GM21390 (cell line): Measurements from ENCODE around the gene SNRPD3.

ENCODE experiments used
- ATAC-seq: cut with Tn5 transposase; IDR thresholded peaks from one replicate; pipeline ENCODE4 v1.9.1; 2021; ENCODE audit not compliant: unreplicated experiment

SNRPD3 gene

DNA sequence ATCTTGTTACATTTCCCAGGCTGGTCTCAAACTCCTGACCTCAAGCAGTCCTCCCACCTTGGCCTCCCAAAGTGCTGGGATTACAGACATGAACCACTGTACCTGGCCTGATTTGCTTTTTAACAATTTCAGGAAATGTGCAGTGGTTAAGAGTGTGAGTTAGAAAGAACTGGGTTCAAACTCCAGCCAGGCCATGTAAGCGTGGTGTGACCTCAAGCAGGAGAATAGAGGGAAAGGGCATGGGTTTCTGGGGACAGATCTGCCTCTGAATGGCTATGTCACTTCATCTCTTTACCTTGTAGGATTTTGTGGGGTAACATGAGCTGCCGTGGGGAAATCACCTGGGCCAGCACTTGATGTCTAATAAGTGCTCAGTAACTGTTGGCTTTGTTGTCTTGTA, 9.3 kb downstream of the SNRPD3 start:
- ATAC-seq, result no peak

GRCh38 chr22:24566899-24567511, 11.2 kb downstream of the SNRPD3 start:
- ATAC-seq, result no peak

DNA sequence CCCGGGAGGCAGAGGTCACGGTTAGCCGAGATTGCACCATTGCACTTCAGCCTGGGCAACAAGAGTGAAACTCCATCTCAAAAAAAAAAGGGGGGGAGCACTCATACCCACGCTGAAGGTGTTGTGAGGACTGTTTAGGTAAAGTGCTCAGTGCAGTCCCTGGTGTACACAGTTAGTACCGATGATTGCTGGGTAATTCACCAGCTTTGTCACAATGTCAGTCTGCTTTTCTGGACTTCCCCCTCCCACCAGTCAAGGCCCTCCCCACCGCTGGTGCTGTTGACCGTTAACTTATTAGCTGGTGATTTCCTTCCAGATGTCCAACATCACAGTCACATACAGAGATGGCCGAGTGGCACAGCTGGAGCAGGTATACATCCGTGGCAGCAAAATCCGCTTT, 11.9 kb downstream of the SNRPD3 start:
- ATAC-seq, result no peak

GRCh38 chr22:24571266-24571665, 15.5 kb downstream of the SNRPD3 start:
- no peak for ATAC-seq

DNA sequence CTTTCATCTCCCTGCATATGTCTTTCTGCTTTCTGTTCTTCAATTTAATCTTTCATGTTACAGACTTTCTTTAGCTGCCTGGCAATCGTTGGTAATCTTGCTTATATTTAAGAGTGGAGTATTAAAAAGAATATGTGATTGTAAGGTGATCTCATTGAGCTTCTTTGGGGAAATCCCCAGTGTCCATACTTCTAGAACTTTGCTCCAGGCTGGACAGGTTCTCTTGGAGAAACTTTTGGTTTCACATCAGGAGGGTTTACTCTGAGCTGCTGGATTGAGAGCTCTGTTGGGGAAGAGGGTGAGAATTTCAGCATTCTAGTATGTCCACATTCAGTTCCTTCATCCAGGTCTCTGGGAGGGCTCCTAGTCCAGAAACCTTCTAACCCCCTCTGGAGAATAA, 21.0 kb downstream of the SNRPD3 start:
- ATAC-seq, result no peak

- no peak for ATAC-seq
These were observed 22.8 kb downstream of the SNRPD3 start for GRCh38 chr22:24578355-24579257.

- no peak for ATAC-seq
These were observed 23.4 kb downstream of the SNRPD3 start for GRCh38 chr22:24579258-24579601.

DNA sequence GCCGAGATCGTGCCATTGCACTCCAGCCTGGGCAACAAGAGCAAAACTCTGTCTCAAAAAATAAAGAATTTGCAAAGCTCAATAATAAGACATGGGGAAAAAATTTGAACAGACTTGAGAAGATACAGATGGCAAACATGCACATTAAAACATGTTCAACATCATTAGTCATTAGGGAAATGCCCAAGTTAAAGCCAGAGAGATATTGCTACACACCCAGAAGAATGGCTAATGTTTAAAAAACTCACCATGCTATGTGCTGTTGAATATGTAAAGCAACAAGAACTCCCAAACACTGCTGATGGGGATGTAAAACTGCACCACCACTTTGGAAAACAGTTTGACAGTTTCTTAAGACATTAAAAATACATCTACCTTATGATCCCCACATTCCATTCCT, 24.5 kb downstream of the SNRPD3 start:
- no peak for ATAC-seq

- no peak for ATAC-seq
These were observed 26.4 kb downstream of the SNRPD3 start for GRCh38 chr22:24582056-24582814.

GRCh38 chr22:24583221-24584165, 27.7 kb downstream of the SNRPD3 start:
- no peak for ATAC-seq

- ATAC-seq, result no peak
These were observed 28.5 kb downstream of the SNRPD3 start for GRCh38 chr22:24584166-24584790.

- ATAC-seq, result no peak
These were observed 29.1 kb downstream of the SNRPD3 start for GRCh38 chr22:24584871-24585411.

DNA sequence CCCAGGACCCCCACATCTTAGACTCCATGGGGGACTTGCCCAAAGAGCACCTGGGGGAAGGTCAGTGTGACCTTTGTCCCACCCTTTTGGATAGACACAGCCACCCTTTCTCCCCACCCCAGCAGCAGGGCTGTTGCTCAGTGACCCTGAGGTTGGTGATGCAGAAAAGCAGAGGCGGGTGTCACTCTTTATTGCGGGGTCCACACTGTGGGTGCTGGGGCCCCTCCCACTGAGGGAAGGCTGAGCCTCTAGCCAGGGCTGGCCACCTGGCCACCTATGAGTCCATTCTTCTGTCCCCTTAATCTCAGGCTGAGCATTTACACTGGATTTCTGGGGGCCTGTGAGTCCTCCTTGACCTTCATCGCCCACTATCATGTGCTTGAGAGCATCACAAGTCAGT, 29.7 kb downstream of the SNRPD3 start:
- ATAC-seq, result no peak

- ATAC-seq, result no peak
These were observed 30.2 kb downstream of the SNRPD3 start for GRCh38 chr22:24585927-24586546.

DNA sequence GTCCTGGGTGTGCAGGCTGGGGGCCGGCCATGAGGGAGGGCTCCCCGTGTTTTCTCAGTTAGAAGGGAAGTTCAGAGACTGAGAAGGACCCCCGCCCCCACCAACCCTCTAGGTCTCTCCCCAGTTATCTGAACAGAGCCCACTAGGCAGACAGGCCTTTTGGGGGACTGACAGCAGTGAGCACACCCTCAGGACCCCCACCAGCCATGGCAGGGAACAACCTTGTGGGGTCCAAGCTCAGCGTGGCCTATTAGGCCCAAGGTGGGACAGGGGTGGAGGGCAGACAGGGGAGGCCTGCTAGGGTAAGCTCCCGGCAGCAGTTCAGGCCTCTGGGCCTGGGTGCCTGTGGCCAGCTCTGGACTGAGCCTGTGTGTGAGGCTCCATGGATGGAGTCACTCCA, 31.5 kb downstream of the SNRPD3 start:
- no peak for ATAC-seq

DNA sequence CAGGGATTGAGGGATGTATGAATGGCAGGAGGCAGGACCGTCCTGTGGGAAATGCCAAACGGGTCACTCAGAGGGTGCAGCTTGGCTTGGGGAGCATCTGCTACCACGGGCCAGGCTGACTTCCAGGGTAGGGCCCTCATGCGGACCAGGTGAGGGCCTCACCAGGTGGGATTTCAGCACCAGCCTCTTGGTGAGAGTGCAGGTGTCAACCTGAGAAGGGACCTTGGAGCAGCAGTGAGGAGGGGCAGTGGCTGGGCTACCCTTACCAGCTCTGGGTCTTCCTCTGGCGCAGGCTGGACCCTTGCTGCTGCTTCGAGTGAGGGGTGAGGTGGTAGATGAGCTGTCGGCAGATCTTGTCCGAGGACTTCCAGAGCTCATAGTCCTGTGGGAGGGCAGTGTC, 32.1 kb downstream of the SNRPD3 start:
- ATAC-seq, result no peak

DNA sequence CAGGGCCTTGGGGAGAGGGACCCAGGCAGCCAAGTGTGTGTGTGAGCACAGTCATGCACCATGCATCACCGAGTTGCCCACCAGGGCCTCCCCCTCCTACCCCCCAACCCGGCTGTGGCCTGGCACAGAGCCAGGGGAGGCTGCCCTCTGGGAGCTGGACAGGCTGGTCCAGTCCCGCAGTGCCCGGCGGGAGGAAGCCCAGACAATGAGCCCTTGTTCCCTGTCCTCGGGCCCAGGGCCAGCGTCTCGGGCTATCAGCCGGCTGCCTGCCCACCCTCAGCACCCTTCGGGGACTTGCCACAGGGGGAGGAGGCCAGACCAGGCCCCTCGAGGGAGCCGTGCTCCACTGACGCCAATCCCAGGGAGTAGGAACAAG, 32.6 kb downstream of the SNRPD3 start:
- ATAC-seq, result no peak

DNA sequence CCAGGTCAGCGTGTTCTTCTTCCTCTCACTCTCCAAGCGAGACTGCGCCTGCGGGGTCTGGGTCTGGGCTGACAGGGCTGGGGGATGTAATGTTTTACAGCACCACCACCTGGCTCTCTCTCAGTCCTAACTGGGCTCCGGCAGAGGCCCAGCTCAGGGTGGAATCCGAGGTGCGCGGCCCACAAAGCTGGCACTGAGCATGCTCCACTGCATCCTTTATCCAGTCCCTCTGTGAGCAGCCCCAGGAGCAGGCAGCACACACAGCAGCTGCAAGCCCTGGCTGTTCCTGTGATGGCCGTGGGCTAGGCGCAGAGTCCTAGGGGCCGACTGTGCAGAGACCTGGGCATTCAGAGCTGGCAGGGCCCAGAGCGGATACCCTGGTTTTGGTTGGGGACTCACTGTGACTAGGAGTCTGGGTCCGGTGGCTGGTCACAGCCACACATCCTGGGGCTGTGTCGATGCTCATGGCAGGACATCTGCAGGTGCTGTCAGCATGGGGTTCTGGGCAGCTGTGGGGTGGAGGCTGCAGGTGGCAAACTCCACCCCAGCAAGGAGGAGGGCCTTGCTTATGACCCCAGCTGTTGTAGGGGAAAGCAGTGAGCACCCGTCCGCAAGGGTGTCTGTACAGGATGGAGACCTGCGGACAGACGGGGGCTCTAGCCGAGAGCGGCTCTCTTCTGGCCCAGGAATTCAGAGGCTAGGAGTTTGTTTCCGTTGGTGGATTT, 33.1 kb downstream of the SNRPD3 start:
- ATAC-seq, result no peak

GRCh38 chr22:24589518-24590030, 33.8 kb downstream of the SNRPD3 start:
- ATAC-seq, result no peak
